Caco-2 (cell line): ENCODE data around the gene NCF2. TPM values are rescaled to one million over a fixed set of nuclear protein-coding genes. Genes with fewer than 3 reads are reported as not detected.

Experiments
- BruUV-seq: library from RNA; stranded (reverse); fragments of 400-500 nt; replicated peaks from 2 replicates; lab custom pipeline; 2021; lab: Mats Ljungman, UMichigan
- CTCF ChIA-PET: fragments of 300-600 bp; sonication (Branson Sonifier 250); formaldehyde crosslinking; loops from one replicate; lab custom pipeline; 2022; ENCODE audit warnings: antibody characterized with exemption; lab: Charles Lee
- POLR2A ChIA-PET: fragments of 300-600 bp; sonication (Branson Sonifier 250); formaldehyde crosslinking; loops from one replicate; lab custom pipeline; 2022; ENCODE audit warnings: antibody characterized with exemption; lab: Charles Lee
- DNase-seq, 2 experiments: peaks; one replicate each; pipeline versions ENCODE4 v3.0.0 to v3.0.0-alpha.2; 2020 to 2022
- H3K27me3 ChIP-seq: replicated peaks from 2 replicates; pipeline ENCODE4 v1.6.0; 2011; ENCODE audit warnings: low read length; ENCODE audit not compliant: control insufficient read depth, insufficient read depth
- H3K36me3 ChIP-seq: 2 replicates; pipeline ENCODE4 v1.5.1; 2011; ENCODE audit warnings: low read length; ENCODE audit not compliant: control insufficient read depth, insufficient read depth
- H3K4me1 ChIP-seq: fragments of 250-450 bp; sonication (Bioruptor Pico); 2 replicates; pipeline ENCODE4 v1.5.1; 2020; ENCODE audit warnings: mild to moderate bottlenecking
- H3K4me3 ChIP-seq: 2 replicates; pipeline ENCODE4 v1.5.1; 2011; ENCODE audit warnings: low read depth, mild to moderate bottlenecking, control low read depth, low read length
- H3K9me3 ChIP-seq: fragments of 250-450 bp; sonication (Bioruptor Pico); 2 replicates; pipeline ENCODE4 v1.5.1; 2020; ENCODE audit warnings: mild to moderate bottlenecking, moderate library complexity
- H3K27ac Mint-ChIP-seq: one replicate; pipeline ENCODE4 v1.8.0; 2022; ENCODE audit warnings: mixed read lengths; ENCODE audit not compliant: unreplicated experiment
- H3K27me3 Mint-ChIP-seq: one replicate; pipeline ENCODE4 v1.8.0; 2022; ENCODE audit warnings: mixed read lengths; ENCODE audit not compliant: insufficient read depth, unreplicated experiment
- H3K36me3 Mint-ChIP-seq: one replicate; pipeline ENCODE4 v1.8.0; 2022; ENCODE audit warnings: mild to moderate bottlenecking, mixed read lengths; ENCODE audit not compliant: insufficient read depth, unreplicated experiment
- H3K4me1 Mint-ChIP-seq: one replicate; pipeline ENCODE4 v1.8.0; 2022; ENCODE audit warnings: low read depth, mixed read lengths; ENCODE audit not compliant: unreplicated experiment
- H3K4me3 Mint-ChIP-seq: one replicate; pipeline ENCODE4 v1.8.0; 2022; ENCODE audit warnings: mild to moderate bottlenecking, moderate library complexity, mixed read lengths; ENCODE audit not compliant: unreplicated experiment
- H3K9me3 Mint-ChIP-seq: one replicate; pipeline ENCODE4 v1.8.0; 2022; ENCODE audit warnings: mixed read lengths; ENCODE audit not compliant: unreplicated experiment
- CTCF ChIP-seq, 2 experiments: fragments of 200-600 bp in 1 of 2; IDR thresholded peaks; 1 replicate in 1 of 2; 2 replicates in 1 of 2; pipeline versions ENCODE4 v1.5.1 to v1.8.0; 2011 to 2022; ENCODE audit warnings: antibody characterized with exemption in 1 of 2, control low read depth in 1 of 2, inconsistent platforms in 1 of 2, low read depth in 1 of 2, low read length in 1 of 2, mild to moderate bottlenecking in 1 of 2, moderate library complexity in 1 of 2; ENCODE audit not compliant: insufficient read depth in 1 of 2, severe bottlenecking in 1 of 2, unreplicated experiment in 1 of 2
- intact Hi-C: fragments of 100-400 bp; cut with micrococcal nuclease; formaldehyde crosslinking; loops from one replicate; pipeline ENCODE4 v1.10.0; 2022; ENCODE audit not compliant: unreplicated experiment
- total RNA-seq: library from RNA; stranded (reverse); gene quantifications from 2 replicates; pipeline ENCODE4 v1.2.3, GENCODE V29; 2022

Gene NCF2
- total RNA-seq, 1 experiment from 2014 or later: not detected

- H3K36me3 Mint-ChIP-seq: peaks cover 65% of the 10 kb centered on the region
- Histone ChIP-seq H3K36me3 (peaks cover 6% of the 10 kb centered on the region), H3K4me3 (no peak overlapping the region), H3K27me3 (no peaks in the 10 kb centered on the region), H3K9me3 (no peaks in the 10 kb centered on the region), H3K4me1 (no peaks in the 10 kb centered on the region; the same call in 1 of the 2 replicates)
- no peak overlapping the region for H3K4me3 Mint-ChIP-seq
- POLR2A ChIA-PET: no interaction called here
- DNase-seq: no peak
- CTCF ChIA-PET: no interaction called here
- no peak for TF ChIP-seq CTCF (IDR thresholded peaks at IDR 0.05; ENCODE audit: insufficient read depth in 1 of 2, low read depth in 1 of 2, low read length in 1 of 2, severe bottlenecking in 1 of 2, unreplicated experiment in 1 of 2)
- H3K27me3 Mint-ChIP-seq: no peaks in the 10 kb centered on the region
- intact Hi-C loops: no loop called here
- H3K4me1 Mint-ChIP-seq: peaks cover 17% of the 10 kb centered on the region
- H3K9me3 Mint-ChIP-seq: no peaks in the 10 kb centered on the region
- BruUV-seq: no TSS peak
- no peak overlapping the region for H3K27ac Mint-ChIP-seq
Measured at GRCh38 chr1:183550915-183551314, 39.3 kb downstream of the NCF2 start.

DNA sequence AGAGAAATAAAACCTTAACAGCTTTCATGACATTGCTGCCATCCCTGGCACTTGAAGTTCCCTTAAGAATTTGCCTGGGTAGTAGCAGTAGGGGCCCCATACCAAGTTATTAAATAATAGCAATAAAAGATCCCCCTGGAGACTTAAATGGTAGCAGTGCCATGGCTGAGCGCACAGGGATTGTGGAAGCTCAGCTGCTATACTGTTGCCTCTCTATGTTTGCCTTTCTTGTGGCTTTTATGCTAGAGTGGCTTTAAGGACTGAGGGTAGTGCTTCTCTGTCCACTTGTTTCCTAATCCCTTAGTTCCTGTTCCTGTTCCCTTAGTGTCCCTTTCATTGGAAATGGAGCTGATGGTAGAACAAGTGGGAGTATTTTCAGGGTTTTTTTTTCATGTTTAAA is 42.1 kb downstream of the NCF2 start:
- Histone ChIP-seq H3K9me3 (no peaks in the 10 kb centered on the region), H3K4me3 (no peak overlapping the region), H3K27me3 (no peaks in the 10 kb centered on the region), H3K36me3 (peaks cover 6% of the 10 kb centered on the region), H3K4me1 (peaks cover 6% of the 10 kb centered on the region; the same call in 1 of the 2 replicates)
- peaks cover 18% of the 10 kb centered on the region for H3K4me1 Mint-ChIP-seq
- no peak overlapping the region for H3K4me3 Mint-ChIP-seq
- POLR2A ChIA-PET: no interaction called here
- no peak for TF ChIP-seq CTCF (IDR thresholded peaks at IDR 0.05; ENCODE audit: insufficient read depth in 1 of 2, low read depth in 1 of 2, low read length in 1 of 2, severe bottlenecking in 1 of 2, unreplicated experiment in 1 of 2)
- no TSS peak for BruUV-seq
- intact Hi-C loops: no loop called here
- no peak for DNase-seq
- peaks cover 78% of the 10 kb centered on the region for H3K36me3 Mint-ChIP-seq
- no peaks in the 10 kb centered on the region for H3K27me3 Mint-ChIP-seq
- no peak overlapping the region for H3K27ac Mint-ChIP-seq
- no peaks in the 10 kb centered on the region for H3K9me3 Mint-ChIP-seq
- CTCF ChIA-PET: interaction anchor here (0.7 kb wide), 1 partner anchor 137 kb away, joined by 3 read pairs; no protein-coding TSS in a partner anchor

DNA sequence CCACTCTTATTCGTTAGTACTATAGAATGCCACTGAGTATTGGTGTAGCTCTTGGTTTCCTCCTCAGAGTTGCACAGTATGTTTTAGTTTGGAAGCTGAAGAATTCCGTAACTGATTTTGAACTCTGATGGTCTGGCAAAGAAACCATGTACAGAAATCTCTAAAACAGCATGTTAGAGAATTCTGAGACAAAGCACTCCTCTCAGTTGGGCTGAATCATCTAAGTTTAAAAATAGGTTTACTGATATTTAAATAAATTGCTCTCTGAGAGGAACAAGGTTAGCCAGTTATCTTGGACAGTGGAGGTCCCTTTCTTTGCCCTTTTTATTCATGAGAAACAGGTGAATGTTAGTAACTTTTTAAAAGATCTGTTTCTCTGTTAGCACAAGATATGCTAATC is 43.8 kb downstream of the NCF2 start:
- H3K9me3 ChIP-seq: no peaks in the 10 kb centered on the region
- Mint-ChIP-seq H3K27me3 (no peaks in the 10 kb centered on the region), H3K27ac (no peak overlapping the region), H3K9me3 (no peaks in the 10 kb centered on the region), H3K4me1 (peaks cover 13% of the 10 kb centered on the region), H3K36me3 (peaks cover 79% of the 10 kb centered on the region), H3K4me3 (no peak overlapping the region)
- no peak for TF ChIP-seq CTCF (IDR thresholded peaks at IDR 0.05; ENCODE audit: insufficient read depth in 1 of 2, low read depth in 1 of 2, low read length in 1 of 2, severe bottlenecking in 1 of 2, unreplicated experiment in 1 of 2)
- POLR2A ChIA-PET: no interaction called here
- no peak overlapping the region for H3K4me3 ChIP-seq
- peaks cover 2% of the 10 kb centered on the region for H3K36me3 ChIP-seq
- intact Hi-C loops: no loop called here
- no peaks in the 10 kb centered on the region for H3K27me3 ChIP-seq
- no TSS peak for BruUV-seq
- peaks cover 6% of the 10 kb centered on the region; the same call in 1 of the 2 replicates for H3K4me1 ChIP-seq
- no peak for DNase-seq
- CTCF ChIA-PET: no interaction called here
